Spleen (tissue), 11 donors: Measurements from ENCODE around the gene GSPT1. TPM values are rescaled to one million over a fixed set of nuclear protein-coding genes. Genes with fewer than 3 reads are reported as not detected.

ENCODE experiments used
- DNase-seq: peaks from one replicate; pipeline ENCODE4 v3.0.0-alpha.2; 2020
- H3K27ac ChIP-seq, 8 donors: fragments of 200-600 bp; sonication (generic) in 7 of 8; 1 replicate in 4 of 8; 2 replicates in 4 of 8; pipeline versions ENCODE4 v1.5.0 to v1.8.0; 2016 to 2021; ENCODE audit warnings: inconsistent platforms in 4 of 8, mild to moderate bottlenecking in 4 of 8, moderate library complexity in 1 of 8
- H3K27me3 ChIP-seq, 7 donors: fragments of 200-600 bp; sonication (generic) in 6 of 7; replicated peaks in 1 of 7; 1 replicate in 4 of 7; 2 replicates in 3 of 7; pipeline versions ENCODE4 v1.5.0 to v1.8.0; 2016 to 2021; ENCODE audit warnings: inconsistent platforms in 3 of 7, mild to moderate bottlenecking in 1 of 7
- H3K36me3 ChIP-seq, 6 donors: fragments of 200-600 bp; sonication (generic) in 5 of 6; 1 replicate in 4 of 6; 2 replicates in 2 of 6; pipeline versions ENCODE4 v1.5.0 to v1.8.0; 2016 to 2021; ENCODE audit warnings: inconsistent platforms in 2 of 6
- H3K4me1 ChIP-seq, 6 donors: fragments of 200-600 bp; sonication (generic) in 5 of 6; 1 replicate in 3 of 6; 2 replicates in 3 of 6; pipeline versions ENCODE4 v1.5.0 to v1.8.0; 2016 to 2021; ENCODE audit warnings: inconsistent platforms in 3 of 6
- H3K4me3 ChIP-seq, 8 donors: fragments of 200-600 bp; sonication (generic) in 7 of 8; 1 replicate in 4 of 8; 2 replicates in 4 of 8; pipeline versions ENCODE4 v1.5.0 to v1.8.0; 2016 to 2021; ENCODE audit warnings: inconsistent platforms in 4 of 8, mild to moderate bottlenecking in 4 of 8, moderate library complexity in 2 of 8
- H3K9me3 ChIP-seq, 8 donors: fragments of 200-600 bp; sonication (generic) in 7 of 8; 1 replicate in 4 of 8; 2 replicates in 4 of 8; pipeline versions ENCODE4 v1.5.0 to v1.8.0; 2016 to 2021; ENCODE audit warnings: inconsistent platforms in 4 of 8
- CTCF ChIP-seq, 11 experiments: fragments of 200-600 bp in 7 of 11; fragments of 450-650 bp in 4 of 11; sonication (generic) in 4 of 11; IDR thresholded peaks in 8 of 11; conservative IDR thresholded peaks in 3 of 11; 1 replicate in 7 of 11; 2 replicates in 4 of 11; pipeline versions ENCODE4 v1.4.0 to v1.8.0; 2016 to 2021; ENCODE audit warnings: antibody characterized with exemption in 11 of 11, inconsistent platforms in 4 of 11, mild to moderate bottlenecking in 1 of 11
- POLR2A ChIP-seq, 3 donors: fragments of 450-650 bp; IDR thresholded peaks; one replicate each; pipeline ENCODE4 v1.5.1; 2017; ENCODE audit warnings: antibody characterized with exemption in 3 of 3, mild to moderate bottlenecking in 1 of 3
- POLR2AphosphoS5 ChIP-seq, 3 donors: sonication (generic); formaldehyde crosslinking; IDR thresholded peaks; one replicate each; pipeline ENCODE4 v1.5.1; 2017; ENCODE audit warnings: antibody characterized with exemption in 3 of 3
- WGBS, 5 donors: extraction: QIAGEN DNeasy Blood & Tissue Kit in 3 of 5; methylation state at CpG; one replicate each; pipeline versions ENCODE4 v1.1.5 to v1.1.7; 2013 to 2018; 5-methylcytosine and 5-hydroxymethylcytosine counted together
- intact Hi-C: fragments of 100-400 bp; cut with DNase I; formaldehyde crosslinking; loops from one replicate; pipeline ENCODE4 v1.15.0; 2023; ENCODE audit warnings: low total_unique reads
- polyA plus RNA-seq, 3 donors: library from polyadenylated mRNA; stranded (reverse); fragments of 200-250 nt; gene quantifications; one replicate each; pipeline ENCODE4 v1.2.1, GENCODE V29; 2013
- total RNA-seq, 7 donors: library from RNA; depleted of rRNA in 3 of 7; stranded (reverse); fragments of >200 nt in 3 of 7; fragmentation: NEBNext Ultra II Directional in 4 of 7; extraction: Animal tissue kit (Norgen Biotek cat#: 25700) in 4 of 7; gene quantifications; one replicate each; pipeline versions ENCODE4 v1.1.0 to v1.2.1, GENCODE V29; 2016 to 2021
- donor health status: healthy with polysubstance abuse.
- donor health status: DM: no; HTN: no; CAD: no; lungs with moderate emphysema.
- donor health status: DM: no; HTN: no; CAD: no.
- donor health status: Bipolar disorder and iron deficiency.
- donor health status: healthy.
- donor health status: DM: no; HTN: no; CAD: no.
- donor health status: DM: yes; HTN: yes; CAD: no.

GSPT1 gene
- total and polyA plus RNA-seq, 10 donors = 17.1 to 123 (median 62.3) TPM

GRCh38 chr16:11880007-11880406 lies 35.7 kb downstream of the GSPT1 start:
- no peak for TF ChIP-seq POLR2AphosphoS5 (IDR thresholded peaks at IDR 0.05)
- TF ChIP-seq CTCF (IDR thresholded peaks at IDR 0.05 in 8 of 11, conservative IDR thresholded peaks at IDR 0.05 in 3 of 11) = no peak
- TF ChIP-seq POLR2A (IDR thresholded peaks at IDR 0.05) = no peak
- H3K36me3 ChIP-seq = peaks cover 3 to 100% (median 84%) of the 10 kb centered on the region in 6 donors

GRCh38 chr16:11877374-11877773 lies 38.4 kb downstream of the GSPT1 start:
- H3K27ac ChIP-seq = no peak overlapping the region
- H3K9me3 ChIP-seq = no peaks in the 10 kb centered on the region
- 87 to 94% (median 88%) methylated on average over 5 of the region's 5 CpGs for WGBS, 5 donors
- TF ChIP-seq POLR2A (IDR thresholded peaks at IDR 0.05) (no peak), CTCF (IDR thresholded peaks at IDR 0.05 in 8 of 11, conservative IDR thresholded peaks at IDR 0.05 in 3 of 11) (no peak), POLR2AphosphoS5 (IDR thresholded peaks at IDR 0.05) (no peak)
- H3K4me3 ChIP-seq = no peak overlapping the region
- peaks cover 0 to 100% (median 83%) of the 10 kb centered on the region in 6 donors for H3K36me3 ChIP-seq
- peaks cover 0 to 6% (median 0%) of the 10 kb centered on the region in 6 donors for H3K4me1 ChIP-seq
- intact Hi-C loops = no loop called here
- no peak for DNase-seq
- H3K27me3 ChIP-seq = no peaks in the 10 kb centered on the region

More at GRCh38 chr16:11880007-11880406, 35.7 kb downstream of the GSPT1 start:
- Histone ChIP-seq H3K9me3 (no peaks in the 10 kb centered on the region), H3K4me1 (peaks cover 0 to 6% (median 0%) of the 10 kb centered on the region in 6 donors), H3K4me3 (no peak overlapping the region), H3K27ac (no peak overlapping the region), H3K27me3 (no peaks in the 10 kb centered on the region)
- DNase-seq = no peak
- intact Hi-C loops = no loop called here
- WGBS, 5 donors = 80 to 94% (median 83%) methylated on average over 5 of the region's 5 CpGs

- TF ChIP-seq POLR2AphosphoS5 (IDR thresholded peaks at IDR 0.05) (peak in 1 of 3 donors; percentile 17), POLR2A (IDR thresholded peaks at IDR 0.05) (no peak)
- H3K4me1 ChIP-seq = peaks cover 0 to 11% (median 0%) of the 10 kb centered on the region in 6 donors
- H3K9me3 ChIP-seq = no peaks in the 10 kb centered on the region
- no peak overlapping the region for H3K4me3 ChIP-seq
- 91 to 96% (median 94%) methylated on average over 12 of the region's 12 CpGs for WGBS, 5 donors
- H3K36me3 ChIP-seq = peaks cover 0 to 100% (median 76%) of the 10 kb centered on the region in 6 donors
- H3K27ac ChIP-seq = no peak overlapping the region
- DNase-seq = no peak
- no peaks in the 10 kb centered on the region for H3K27me3 ChIP-seq
- intact Hi-C loops = no loop called here
These were observed 39.5 kb downstream of the GSPT1 start for GRCh38 chr16:11876306-11876705.

GRCh38 chr16:11875721-11876120 lies 40.0 kb downstream of the GSPT1 start:
- Histone ChIP-seq H3K4me3 (no peak overlapping the region), H3K27ac (no peak overlapping the region), H3K9me3 (no peaks in the 10 kb centered on the region), H3K27me3 (no peaks in the 10 kb centered on the region), H3K36me3 (peaks cover 0 to 100% (median 71%) of the 10 kb centered on the region in 6 donors), H3K4me1 (peaks cover 0 to 16% (median 0%) of the 10 kb centered on the region in 6 donors)
- intact Hi-C loops = no loop called here
- WGBS, 5 donors = 83 to 90% (median 89%) methylated on average over 5 of the region's 5 CpGs
- TF ChIP-seq POLR2A (IDR thresholded peaks at IDR 0.05) (no peak), POLR2AphosphoS5 (IDR thresholded peaks at IDR 0.05) (no peak), CTCF (IDR thresholded peaks at IDR 0.05 in 8 of 11, conservative IDR thresholded peaks at IDR 0.05 in 3 of 11) (no peak)
- DNase-seq = no peak
